GM21825 (cell line): ENCODE results near the gene COL21A1.

ENCODE experiments used
- ATAC-seq: cut with Tn5 transposase; IDR thresholded peaks from one replicate; pipeline ENCODE4 v1.9.1; 2021; ENCODE audit warnings: mild to moderate bottlenecking, moderate library complexity; ENCODE audit not compliant: unreplicated experiment

Gene COL21A1

GRCh38 chr6:56246541-56246880 lies 869 bp downstream of the COL21A1 start:
- ATAC-seq: no peak

- no peak for ATAC-seq
These were observed 1.5 kb downstream of the COL21A1 start for GRCh38 chr6:56245903-56246351.

- ATAC-seq: no peak
These were observed 2.7 kb downstream of the COL21A1 start for GRCh38 chr6:56244528-56245253.

- ATAC-seq: no peak
These were observed 3.3 kb downstream of the COL21A1 start for GRCh38 chr6:56244089-56244488.

- ATAC-seq: no peak
These were observed 3.8 kb downstream of the COL21A1 start for GRCh38 chr6:56243518-56244070.

GRCh38 chr6:56242346-56242745 lies 5.0 kb downstream of the COL21A1 start:
- no peak for ATAC-seq

- ATAC-seq: no peak
These were observed 6.1 kb downstream of the COL21A1 start for GRCh38 chr6:56241124-56241802.

GRCh38 chr6:56238352-56238751 lies 9.0 kb downstream of the COL21A1 start:
- no peak for ATAC-seq

- ATAC-seq: no peak
These were observed 12.1 kb downstream of the COL21A1 start for GRCh38 chr6:56235245-56235644.

GRCh38 chr6:56232436-56232835 lies 14.9 kb downstream of the COL21A1 start:
- no peak for ATAC-seq

- ATAC-seq: no peak
These were observed 15.6 kb downstream of the COL21A1 start for GRCh38 chr6:56231827-56232226.

GRCh38 chr6:56230976-56231566 lies 16.3 kb downstream of the COL21A1 start:
- no peak for ATAC-seq

GRCh38 chr6:56227071-56227879 lies 20.1 kb downstream of the COL21A1 start:
- no peak for ATAC-seq

GRCh38 chr6:56223995-56224394 lies 23.4 kb downstream of the COL21A1 start:
- ATAC-seq: no peak

- no peak for ATAC-seq
These were observed 24.9 kb downstream of the COL21A1 start for GRCh38 chr6:56222499-56222898.

GRCh38 chr6:56220078-56220477 lies 27.3 kb downstream of the COL21A1 start:
- ATAC-seq: no peak

- ATAC-seq: no peak
These were observed 32.7 kb downstream of the COL21A1 start for GRCh38 chr6:56214703-56215101.

GRCh38 chr6:56214041-56214702 lies 33.2 kb downstream of the COL21A1 start:
- ATAC-seq: no peak

GRCh38 chr6:56211724-56212123 lies 35.7 kb downstream of the COL21A1 start:
- no peak for ATAC-seq

- no peak for ATAC-seq
These were observed 43.2 kb downstream of the COL21A1 start for GRCh38 chr6:56204134-56204533.

GRCh38 chr6:56199956-56200355 lies 47.4 kb downstream of the COL21A1 start:
- ATAC-seq: no peak
